ENCODE measurements around the gene MUC6.

The MUC6 gene

DNA sequence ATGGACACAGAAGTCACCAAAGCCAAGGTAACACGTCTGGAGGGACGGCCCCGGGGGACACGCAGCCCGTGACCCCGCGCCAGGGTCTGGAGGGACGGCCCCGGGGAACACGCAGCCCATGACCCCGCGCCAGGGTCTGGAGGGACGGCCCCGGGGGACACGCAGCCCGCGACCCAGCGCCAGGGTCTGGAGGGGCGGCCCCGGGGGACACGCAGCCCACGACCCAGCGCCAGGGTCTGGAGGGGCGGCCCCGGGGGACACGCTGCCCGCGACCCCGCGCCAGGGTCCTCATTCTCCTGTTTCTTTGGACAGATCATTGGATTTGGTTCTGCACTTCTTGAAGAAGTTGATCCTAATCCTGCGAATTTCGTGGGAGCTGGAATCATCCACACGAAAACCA lies 27.1 kb downstream of the MUC6 start:
- no peak for DNase-seq (ENCODE audit: low read depth)

DNA sequence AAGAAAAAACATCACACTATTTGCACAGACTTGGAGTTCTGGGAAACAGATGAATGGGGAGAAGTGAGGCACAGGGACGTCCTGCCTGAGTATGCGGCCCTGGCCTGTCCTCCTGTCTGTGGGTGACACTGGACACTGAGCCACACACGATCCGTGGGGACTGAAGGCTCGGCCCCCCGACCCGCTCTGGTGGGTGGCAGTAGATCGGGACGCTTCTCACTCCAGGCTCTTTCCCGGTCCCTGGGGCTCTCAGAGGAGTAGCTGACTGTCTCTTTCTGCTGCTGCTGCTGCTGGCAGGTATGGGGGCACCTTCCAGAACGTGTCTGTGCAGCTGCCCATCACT lies 27.7 kb downstream of the MUC6 start:
- no peak for DNase-seq (ENCODE audit: low read depth)

DNA sequence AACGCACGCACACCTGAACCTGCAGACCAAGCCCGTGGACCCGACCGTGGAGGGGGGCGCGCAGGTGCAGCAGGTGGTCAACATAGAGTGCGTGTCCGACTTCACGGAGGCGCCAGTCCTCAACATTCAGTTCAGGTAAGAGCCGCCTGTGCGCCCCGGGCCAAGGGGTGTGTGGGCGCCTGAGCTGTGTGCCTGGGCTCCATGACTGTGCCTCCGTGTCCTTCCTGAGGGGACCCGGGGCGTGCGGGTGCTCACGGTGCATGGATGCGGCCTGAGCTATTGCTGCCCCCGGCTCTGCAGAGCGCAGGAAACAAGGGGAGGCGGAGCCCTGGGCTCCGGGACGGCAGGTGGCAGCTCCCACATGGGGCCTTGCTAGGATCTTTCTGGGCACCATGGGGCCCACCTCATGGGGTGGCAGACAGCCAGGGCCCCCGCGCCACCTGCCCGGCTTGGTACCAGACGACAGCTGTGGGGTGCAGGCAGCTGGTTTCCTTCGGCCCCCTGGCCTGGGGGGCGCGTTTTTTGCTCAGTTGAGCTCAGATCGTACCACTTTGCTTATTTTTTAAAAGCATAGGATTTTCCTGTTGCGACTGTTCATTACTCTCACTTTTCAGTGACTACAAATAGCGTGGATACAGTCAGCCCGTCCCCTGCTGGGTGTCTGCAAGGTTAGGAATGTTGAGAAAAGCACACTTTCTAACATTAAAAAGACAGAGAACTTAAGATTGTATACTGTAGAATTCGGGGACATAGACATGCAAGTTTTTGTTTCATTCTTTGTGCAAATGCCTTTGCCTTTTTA lies 28.3 kb downstream of the MUC6 start:
- no peak for DNase-seq (ENCODE audit: low read depth)

DNA sequence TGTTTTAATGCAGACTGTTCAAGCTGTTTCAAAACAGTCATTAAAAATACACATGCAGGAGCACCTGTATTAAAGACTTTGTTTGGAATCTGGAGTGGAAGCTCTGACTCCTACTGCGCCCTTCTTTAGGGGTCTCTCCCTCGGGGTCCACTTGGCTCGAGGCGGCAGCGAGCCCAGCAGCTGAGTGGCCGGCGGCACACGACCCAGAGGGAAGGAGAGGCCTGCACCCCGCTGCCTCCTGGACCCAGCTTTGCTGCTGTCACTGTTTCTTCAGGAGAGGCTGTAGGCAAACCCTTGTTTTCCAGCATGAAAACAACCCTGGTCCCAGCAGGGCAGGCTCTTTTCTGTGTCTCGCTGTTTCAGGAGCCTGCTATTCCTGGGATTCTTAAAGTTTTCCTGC lies 29.2 kb downstream of the MUC6 start:
- no peak for DNase-seq (ENCODE audit: low read depth)

DNA sequence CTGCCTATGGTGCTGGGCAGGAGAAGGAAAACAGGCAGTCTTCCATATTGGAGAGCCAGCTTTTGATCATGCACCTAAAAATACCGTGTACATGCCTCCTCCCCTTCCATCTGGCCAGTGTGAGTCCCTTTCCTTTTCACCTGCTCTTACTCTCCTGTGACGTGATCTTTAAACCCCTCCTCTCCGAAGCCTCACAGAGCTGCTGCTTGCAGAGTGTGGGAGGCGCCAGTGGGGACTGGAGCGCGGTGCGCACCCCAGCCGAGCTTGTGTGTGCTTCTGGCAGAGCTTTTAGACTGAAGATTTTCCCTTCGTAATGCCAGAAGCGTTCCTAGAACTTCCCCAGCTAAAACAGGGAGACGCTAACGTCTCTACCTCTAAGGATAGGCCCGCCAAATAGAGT lies 29.8 kb downstream of the MUC6 start:
- DNase-seq (ENCODE audit: low read depth), result no peak

DNA sequence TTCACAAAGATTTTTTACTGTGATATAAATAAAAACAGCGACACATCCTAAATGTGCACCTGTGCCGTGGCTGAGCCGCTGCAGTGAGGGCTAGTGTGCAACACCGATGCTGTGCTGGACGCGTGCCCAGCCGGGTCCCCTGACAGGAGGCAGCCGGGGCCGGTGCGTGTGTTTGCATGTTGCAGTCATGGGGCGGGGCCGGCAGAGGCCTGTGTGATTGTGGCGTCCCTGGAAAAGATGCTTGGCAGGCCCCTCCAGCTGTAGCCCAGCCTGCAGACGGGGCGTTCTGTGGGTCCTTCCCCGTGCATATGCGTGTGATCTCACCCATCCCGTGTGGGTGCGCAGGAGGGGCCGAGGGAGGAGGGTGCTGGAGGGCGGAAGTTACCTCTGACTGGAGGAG lies 30.6 kb downstream of the MUC6 start:
- no peak for DNase-seq (ENCODE audit: low read depth)

DNA sequence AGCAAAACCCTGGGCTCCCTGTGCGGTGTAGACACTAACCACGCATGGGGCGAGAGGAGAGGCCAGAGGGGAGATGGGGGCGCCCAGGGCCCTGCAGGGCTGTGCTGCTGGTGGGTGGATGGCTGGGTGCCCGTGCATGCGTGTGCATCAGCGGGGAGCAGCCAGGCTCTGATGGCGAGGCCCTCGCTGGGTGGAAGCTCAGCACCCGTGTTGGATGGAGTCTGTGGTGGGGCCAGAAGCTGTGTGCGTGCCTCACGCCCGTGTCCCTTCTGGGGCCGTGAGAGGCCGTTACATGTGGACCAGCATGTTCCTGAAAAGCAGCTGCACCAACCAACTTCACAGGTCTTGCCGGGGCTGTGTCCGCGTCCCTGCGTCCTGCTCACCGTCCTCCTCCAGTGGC lies 33.4 kb downstream of the MUC6 start:
- no peak for DNase-seq (ENCODE audit: low read depth)

DNA sequence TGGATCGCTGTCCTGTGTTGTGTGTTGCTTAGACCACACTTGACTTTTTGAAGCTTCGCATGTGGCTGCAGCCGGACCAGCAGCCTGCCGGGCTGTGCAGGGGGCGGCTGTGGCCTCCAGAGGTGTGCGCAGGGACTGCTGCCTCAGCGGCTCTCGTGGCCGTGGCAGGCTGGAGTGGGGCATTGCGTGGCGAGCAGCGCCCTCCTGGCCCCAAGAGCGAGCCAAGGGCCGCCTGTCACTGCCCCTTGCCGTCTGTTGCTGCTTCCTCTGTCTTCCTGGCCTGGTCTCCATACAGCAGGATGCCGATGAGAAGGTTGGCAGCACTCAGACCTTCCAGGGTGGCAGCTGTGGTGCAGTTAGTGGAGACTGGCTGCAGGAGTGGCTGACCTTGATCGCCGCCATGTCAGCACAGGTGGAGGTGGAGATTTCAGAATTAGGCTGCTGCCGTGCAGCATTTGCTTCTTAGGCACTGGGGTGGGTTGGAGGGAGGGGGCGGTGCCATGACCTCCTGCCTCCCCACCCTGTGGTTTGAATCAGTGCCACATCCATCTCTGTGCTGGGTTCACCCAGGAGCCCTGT lies 34.0 kb downstream of the MUC6 start:
- no peak for DNase-seq (ENCODE audit: low read depth)

DNA sequence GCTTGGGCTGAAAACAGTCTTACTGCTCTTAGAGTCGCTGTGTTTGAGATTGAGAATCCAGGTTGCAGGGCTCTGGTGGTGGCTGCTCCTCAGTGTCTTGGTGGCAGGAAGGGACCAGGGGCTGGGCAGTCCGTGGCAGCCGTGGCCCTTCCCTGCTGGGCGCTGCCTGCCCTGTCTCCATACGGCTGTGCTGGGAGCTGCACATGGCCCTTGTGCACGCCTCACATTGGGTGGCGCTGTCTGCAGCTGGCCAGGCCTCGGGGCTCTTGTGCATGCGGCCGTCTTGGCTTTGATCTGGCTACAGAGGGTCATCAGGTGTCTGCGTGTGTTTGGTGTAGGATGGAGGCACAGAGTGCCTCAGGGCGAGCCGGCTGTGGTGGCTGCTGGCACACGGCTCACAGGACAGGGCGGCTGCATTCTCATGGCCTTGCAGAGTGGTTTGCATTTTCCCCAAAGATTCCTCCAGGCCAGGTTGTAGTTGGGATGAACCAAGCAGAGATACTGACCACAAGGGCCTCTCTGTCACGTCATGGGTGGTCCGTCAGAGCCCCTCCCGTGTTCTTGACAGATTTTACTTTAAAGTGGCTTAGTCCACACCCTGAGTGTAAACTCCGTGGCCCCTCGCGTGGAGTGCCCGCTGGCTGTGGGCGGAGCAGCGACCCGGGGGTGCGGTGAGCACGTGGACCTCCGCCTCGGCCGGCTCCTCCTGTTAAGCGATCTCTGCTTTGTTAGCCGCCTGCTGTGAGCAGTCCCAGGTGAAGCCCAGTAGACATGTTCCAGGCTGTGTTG lies 34.7 kb downstream of the MUC6 start:
- no peak for DNase-seq (ENCODE audit: low read depth)

DNA sequence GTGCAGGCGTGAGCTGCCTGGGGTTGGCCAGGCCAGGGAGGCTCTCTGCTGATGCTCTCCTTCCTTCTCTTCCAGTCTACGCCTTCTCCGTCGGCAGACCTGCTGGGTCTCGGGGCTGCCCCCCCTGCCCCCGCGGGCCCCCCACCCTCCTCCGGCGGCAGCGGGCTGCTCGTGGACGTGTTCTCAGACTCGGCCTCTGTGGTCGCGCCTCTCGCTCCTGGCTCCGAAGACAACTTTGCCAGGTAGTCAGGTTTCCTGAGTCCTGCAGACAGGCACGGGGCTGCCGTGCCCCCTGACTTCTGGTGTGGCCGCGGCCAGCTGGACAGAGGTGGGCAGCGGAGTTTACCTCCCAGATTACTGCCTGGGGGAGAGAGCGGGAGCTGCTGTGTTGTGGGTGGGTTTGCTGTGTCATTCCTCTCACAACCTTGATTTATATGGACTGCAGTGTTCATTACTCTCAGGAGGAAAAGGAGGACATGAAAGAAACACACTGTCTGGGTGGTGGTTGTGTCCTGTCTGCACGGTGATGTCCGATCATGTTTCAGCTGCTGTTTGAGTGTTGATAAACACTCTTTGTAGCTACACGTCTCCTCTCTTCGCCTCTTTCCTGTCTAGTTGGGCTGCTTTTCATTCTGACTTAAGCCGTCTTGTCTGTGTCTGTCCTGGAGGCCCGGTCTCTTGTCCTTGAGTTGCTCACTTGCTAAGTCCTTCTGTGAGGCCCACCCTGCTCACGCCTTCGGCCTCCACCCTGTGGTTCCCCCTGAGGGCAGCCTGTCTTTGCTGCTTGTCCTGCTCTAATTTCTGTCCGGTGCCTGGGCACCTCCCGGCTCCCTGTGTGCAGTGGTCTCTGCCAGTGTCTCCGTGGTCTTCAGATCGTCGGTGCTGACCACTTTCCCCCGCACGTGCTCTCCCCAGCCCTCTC lies 35.9 kb downstream of the MUC6 start:
- no peak for DNase-seq (ENCODE audit: low read depth)

DNA sequence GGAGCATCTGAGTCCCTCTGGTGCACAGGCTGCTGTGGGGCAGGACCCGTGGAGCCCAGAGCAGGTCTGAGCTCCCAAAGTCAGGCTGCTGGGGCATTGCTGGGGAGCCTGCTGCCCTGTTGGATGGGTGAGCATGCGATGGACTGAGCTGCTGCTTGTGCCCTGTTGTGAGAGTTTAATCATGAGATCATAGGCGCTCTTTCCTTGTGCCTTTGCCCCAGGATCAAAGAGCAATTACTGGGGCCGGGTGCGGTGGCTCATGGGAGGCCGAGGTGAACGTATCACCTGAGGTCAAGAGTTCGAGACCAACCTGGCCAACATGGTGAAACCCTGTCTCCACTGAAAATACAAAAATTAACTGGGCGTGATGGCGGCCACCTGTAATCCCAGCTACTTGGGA lies 37.5 kb downstream of the MUC6 start:
- no peak for DNase-seq (ENCODE audit: low read depth)

DNA sequence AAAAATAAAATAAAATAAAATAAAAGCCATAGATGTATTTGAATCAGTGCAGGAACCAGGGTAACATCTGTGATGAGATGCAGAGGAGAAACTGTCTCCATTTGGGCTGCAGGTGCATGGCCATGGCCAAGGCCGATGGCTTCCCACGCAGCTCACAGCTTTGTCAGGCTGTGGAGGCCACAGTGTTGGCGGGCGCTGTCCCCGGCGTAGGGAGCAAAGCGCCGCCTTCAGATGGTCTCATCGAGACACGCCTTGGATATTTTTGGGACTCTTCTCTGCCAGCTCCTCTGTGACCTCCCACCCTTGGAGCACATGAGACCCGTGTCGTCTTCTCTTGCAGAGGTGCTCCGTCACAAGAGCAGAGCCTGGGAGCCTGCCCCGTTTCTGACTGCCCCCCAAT lies 38.6 kb downstream of the MUC6 start:
- DNase-seq (ENCODE audit: low read depth), result no peak

DNA sequence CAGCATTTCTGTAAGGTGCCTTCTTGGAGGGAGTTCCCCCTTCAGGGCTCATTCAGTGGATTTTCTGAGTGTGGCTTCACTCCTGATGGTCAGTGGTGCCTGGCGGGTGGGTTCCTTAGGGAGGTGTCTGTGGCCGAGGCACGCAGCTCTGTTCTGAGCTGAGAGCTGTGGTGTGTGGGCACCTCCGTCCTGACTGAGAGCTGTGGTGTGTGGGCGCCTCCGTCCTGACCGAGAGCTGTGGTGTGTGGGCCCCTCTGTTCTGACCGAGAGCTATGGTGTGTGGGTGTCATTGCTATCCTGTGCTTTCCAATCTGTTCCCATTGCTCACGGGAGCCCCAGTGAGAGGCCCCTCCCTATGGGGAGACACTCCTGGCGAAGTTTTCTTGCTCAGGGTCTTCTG lies 39.8 kb downstream of the MUC6 start:
- no peak for DNase-seq (ENCODE audit: low read depth)

DNA sequence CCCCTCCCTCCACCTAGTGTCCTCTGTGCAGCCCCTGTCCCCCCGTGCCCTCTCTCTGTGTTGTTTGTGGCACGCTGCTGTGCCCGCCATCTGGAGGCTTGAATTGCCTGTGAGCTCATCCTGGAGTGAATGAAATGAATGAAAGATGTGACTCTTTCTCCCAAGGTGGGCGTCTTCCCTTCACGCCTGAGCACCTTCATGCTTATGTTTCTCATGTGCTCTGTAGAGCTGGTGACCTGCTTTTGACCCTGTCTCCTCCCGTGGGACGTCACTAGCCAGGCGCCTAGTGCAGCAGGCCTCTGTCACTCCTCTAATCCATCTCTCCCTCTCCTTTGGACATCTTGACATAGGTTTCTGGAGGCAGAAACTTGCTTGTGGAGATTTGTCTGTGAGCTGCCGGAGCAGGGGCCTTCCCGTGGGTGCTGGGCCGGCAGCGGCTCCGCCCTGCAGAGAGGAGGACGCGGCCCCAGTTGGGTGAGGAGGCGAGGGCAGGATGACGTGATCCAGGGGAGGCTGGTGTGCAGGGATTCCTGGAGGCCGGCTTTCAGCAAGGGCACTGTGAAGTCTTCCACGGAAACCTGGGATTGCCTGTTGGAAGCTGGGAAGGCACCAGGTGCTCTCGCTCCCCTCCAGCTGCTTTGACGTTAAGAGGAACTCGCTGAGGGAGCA lies 40.6 kb downstream of the MUC6 start:
- no peak for DNase-seq (ENCODE audit: low read depth)

DNA sequence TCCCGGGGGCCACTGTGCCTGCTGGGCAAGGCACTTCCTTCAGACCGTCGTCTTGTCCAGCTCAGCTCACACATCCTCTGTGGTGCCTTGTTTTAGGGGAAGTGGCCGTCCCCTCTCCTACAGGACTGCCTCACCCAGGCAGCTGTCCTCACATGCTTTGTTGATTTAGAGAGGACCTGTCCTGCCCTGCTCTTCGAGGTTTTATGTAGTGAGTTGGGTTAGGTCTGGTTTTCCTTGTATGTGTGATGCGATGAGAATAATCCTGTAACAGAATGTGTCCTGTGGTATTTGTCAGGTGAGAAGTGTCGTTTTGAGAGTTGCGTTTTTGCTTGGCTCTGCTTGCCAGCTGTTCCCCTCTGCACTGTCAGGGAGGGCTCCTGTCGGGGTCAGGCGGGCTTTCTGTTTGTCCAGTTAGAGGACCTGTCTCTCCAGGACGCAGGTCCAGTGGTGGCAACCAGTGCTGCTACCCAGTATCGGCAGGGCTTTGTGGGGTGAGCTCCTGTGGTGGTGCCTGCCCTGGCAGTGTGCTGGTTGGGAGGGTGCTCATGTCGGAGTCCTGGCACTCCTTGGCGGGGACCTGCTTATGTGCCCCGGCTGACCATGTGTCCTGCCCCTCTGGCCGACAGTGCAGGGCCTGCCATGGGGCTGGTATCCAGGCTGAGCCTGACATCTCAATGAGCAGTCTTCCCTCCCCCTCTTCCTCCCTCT lies 41.3 kb downstream of the MUC6 start:
- DNase-seq (ENCODE audit: low read depth), result no peak

DNA sequence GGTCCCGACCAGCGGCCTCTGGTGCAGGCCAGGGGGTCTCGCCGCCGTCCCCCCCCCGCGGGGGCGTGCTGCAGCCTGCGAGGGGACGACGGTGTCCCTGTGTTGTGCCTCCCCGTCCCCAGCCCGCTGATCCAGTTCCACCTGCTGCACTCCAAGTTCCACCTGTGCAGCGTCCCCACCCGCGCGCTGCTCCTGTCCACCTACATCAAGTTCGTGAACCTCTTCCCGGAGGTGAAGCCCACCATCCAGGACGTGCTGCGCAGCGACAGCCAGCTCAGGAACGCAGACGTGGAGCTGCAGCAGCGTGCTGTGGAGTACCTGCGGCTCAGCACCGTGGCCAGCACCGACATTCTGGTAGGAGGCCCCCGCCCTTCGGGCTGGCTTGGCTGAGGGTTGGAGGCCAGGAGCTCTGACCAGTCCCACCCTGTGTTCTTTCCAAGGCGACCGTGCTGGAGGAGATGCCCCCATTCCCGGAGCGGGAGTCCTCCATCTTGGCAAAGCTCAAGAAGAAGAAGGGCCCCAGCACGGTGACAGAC lies 42.8 kb downstream of the MUC6 start:
- DNase-seq (ENCODE audit: low read depth), result no peak

DNA sequence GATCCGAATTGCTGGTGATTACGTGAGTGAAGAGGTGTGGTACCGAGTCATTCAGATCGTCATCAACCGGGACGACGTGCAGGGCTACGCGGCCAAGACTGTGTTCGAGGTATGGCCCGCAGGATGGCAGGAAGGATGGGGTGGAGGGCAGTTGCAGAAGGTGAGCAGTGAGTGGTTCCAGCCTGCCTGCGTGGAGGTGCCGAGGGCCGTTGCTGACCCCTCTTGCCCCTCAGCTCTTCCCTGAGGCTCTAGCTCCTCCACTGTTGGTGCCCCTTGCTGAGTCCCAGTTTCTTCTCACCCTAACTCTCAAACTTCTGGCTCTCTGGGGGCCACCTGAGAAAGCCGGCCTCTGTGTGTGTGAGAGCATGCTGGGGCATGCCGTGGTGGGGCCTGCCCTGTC lies 43.9 kb downstream of the MUC6 start:
- no peak for DNase-seq (ENCODE audit: low read depth)

DNA sequence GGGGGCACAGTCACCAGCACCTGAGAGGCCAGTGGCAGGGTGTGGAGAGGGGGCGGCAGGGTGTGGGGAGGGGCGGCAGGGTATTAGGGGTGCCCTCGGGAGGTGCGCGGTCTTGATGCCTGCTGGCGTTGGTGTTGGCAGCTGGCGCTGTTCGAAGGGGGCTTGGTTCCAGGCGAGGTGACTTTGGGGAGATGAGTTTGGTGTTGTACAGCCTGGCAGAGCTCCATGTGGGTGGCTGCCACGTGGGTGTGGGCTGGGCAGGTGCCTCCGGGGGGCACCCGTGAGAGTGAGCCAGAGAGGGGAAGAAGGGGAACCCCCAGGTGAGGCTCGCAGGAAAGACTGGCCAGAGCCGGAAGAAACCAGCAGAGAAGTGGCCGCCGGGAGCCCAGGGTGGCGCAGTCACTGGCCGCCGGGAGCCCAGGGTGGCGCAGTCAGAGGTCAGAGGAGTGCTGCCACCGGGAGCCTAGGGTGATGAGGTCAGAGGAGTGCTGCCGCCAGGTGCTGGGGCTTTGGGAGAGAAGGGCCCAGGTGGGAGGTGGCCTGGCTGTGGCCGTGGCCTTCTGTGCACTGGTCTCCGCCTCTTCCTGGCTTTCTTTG lies 44.7 kb downstream of the MUC6 start:
- DNase-seq (ENCODE audit: low read depth), result no peak

DNA sequence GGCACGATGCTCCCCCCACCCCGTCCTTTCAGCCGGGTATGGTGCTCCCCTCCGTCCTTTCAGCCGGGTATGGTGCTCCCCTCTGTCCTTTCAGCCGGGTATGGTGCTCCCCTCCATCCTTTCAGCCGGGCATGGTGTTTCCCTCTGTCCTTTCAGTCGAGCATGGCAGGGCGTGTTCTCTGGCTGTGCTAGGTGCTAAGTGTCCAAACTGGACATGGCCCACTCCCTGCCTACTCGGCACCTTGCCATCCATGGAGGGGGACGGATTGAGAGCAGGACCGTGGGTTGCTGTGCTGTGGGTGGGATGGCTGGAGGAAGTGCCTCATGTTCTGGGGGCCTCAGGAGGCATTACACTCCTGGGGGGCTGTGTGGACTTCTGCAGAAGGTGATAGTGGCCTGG lies 45.5 kb downstream of the MUC6 start:
- no peak for DNase-seq (ENCODE audit: low read depth)

DNA sequence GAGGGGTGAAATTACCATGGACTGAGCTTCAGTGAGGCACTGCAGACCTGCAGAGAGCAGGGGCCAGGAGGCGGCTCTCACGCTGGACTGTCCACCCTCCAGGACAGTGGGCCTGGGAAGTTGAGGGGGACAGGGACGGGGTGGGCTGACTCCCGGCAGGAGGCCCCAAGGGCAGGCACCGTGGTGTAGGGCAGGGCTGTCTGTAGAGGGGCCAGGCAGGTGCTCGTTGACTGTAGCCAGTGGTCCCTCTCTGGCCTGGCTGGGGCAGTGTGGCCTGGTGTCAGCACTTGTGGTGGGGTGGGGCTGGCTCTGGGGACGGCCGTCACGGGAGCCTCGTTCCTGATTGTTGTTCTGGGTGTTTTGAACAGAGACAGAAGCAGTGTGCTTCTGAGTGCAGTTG lies 46.4 kb downstream of the MUC6 start:
- DNase-seq (ENCODE audit: low read depth), result no peak

Measured in stimulated activated CD8-positive, alpha-beta memory T cell treated with anti-CD3 and anti-CD28 coated beads, Interleukin-15, amount 100 ng/mL, for 24 hours (primary cell).